ENCODE results near the gene PAOX.
"Not testable (repeated sequence)": the region's sequence is repeated elsewhere in the genome, so short reads cannot be mapped to it uniquely, and the experiment has no call there.

Gene PAOX

DNA sequence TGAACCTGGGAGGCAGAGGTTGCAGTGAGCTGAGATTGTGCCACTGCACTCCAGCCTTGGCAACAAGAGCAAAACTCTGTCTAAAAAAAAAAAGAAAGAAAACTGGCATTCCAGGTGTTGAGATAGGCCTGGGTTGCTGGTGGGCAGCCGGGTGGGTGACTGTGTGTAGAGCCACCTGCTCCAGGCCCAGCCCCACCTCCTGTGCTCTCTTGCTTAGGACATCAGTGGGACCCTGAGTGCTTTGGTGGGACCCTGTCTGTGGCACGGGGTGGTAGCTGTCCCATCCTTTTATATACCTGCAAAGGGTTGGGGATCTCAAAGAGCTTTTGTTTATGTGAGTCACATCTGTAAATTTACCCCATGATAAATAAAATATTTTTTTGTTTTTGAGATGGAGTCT lies 6.2 kb downstream of the PAOX start:
- DNase-seq (ENCODE audit: low read depth in 2 of 2) = no peak

DNA sequence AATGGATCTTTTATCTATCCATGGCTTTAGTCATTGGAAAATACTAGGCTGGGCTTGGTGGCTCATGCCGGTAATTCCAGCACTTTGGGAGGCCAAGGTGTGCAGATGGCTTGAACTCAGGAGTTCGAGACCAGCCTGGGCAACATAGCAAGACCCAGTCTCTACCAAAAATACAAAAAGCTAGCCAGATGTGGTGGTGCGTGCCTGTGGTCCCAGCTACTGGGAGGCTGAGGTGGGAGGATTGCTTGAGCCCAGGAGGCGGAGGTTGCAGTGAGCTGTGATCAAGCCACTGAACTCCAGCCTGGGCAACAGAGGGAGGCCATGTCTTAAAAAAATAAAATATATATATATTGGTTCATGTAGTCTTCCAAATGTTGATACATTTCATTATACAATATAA lies 7.9 kb downstream of the PAOX start:
- not testable (repeated sequence) for DNase-seq (ENCODE audit: low read depth in 2 of 2)

DNA sequence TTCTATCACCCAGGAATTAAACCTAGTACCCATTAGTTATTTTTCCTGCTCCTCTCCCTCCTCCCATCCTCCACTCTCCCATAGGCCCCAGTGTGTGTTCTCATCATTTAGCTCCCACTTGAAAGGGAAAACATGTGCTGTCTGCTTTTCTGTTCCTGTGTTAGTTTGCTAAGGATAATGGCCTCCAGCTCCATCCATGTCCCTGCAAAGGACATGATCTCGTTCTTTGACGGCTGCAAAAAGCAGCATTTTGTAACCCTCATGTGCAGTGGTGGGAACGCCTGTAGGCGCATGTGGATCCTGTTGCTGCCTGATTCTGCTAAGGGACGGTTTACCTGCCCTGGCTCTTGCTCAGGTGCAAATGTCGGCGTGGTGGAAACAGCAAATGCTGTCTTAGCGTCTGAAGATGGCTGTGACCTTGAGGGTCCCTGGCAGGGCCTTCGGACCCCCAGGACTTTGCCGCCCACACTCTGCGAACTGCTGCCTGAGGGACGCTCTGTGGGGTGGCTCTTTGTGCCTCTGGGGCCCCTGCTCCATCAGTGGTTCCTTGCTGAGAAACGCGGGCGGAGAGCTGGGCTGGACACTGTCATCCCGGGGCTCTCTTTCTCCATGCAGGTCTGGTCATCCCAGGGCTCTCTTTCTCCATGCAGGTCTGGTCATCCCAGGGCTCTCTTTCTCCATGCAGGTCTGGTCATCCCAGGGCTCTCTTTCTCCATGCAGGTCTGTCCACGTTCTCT lies 9.3 kb downstream of the PAOX start:
- DNase-seq (ENCODE audit: low read depth in 2 of 2) = no peak

DNA sequence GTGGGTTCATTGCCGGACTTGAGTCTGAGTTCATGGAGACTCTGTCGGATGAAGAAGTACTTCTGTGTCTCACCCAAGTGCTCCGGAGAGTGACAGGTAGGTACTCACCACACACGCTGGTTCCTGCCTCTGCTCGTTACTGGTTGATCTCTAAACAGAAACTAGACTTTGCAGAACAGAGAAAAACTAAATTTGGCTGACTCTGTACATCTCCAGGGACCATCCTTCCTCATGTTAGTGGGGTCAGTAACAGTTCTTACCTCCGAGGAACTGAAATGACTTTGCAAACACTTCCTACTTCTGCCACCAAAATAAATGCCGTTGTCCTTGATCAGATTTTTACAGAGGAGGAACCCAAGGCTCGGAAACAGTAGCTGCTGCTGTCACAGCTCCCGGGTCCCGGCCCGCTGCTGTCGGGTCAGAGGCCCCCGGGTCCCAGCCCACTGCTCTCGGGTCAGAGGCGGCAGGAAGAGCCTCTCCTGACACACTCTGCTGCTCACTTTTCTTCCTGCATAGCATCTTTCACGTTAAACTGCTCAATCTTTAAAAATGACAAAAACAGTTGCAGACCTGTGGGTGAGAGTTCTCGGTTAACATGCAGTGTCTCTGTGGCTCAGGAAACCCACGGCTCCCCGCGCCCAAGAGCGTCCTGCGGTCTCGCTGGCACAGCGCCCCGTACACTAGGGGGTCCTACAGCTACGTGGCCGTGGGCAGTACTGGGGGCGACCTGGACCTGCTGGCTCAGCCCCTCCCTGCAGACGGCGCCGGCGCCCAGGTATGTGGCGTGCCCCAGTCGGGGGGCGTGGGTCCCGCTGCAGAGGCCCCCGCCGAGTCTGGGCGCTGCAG lies 10.1 kb downstream of the PAOX start:
- DNase-seq (ENCODE audit: low read depth in 2 of 2) = no peak

DNA sequence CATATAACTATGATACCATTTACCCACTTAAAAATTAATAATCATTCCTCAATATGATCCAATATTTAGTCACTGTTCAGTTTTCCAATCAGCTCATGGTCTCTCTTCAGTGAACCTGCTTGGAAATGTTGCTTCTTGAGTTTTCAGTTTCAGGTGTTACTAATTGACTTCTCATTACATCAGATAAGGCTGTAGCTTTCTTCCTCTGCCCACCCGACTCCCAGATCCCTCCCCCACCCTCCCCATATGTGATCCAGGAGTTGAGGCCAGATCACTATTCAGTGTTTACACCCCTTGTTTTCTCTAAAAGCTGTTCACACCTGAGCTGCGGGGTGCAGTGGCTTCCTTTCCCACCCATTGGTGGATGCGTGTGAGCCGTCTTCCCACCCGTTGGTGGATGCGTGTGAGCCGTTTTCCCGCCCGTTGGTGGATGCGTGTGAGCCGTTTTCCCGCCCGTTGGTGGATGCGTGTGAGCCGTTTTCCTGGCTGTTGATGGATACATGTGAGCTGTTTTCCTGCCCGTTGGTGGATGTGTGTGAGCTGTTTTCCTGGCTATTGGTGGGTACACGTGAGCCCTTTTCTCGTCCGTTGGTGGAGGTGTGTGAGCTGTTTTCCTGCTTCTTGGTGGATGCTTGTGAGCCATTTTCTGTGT lies 11.7 kb downstream of the PAOX start:
- no peak for DNase-seq (ENCODE audit: low read depth in 2 of 2)

DNA sequence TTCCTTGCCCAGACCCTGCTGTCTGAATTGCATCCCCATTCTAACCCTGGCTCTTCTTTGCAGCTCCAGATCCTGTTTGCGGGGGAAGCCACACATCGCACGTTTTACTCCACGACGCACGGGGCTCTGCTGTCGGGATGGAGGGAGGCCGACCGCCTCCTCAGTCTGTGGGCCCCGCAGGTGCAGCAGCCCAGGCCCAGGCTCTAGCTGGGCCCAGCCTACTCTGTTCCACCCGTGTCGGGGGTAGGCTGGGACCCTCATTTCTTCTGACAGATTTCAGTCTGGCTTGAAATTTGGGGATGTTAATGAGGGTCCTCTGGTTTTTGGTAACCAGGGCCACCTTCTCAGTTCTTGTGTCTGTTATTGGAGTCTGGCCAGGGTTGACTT lies 12.2 kb downstream of the PAOX start:
- no peak for DNase-seq (ENCODE audit: low read depth in 2 of 2)

DNA sequence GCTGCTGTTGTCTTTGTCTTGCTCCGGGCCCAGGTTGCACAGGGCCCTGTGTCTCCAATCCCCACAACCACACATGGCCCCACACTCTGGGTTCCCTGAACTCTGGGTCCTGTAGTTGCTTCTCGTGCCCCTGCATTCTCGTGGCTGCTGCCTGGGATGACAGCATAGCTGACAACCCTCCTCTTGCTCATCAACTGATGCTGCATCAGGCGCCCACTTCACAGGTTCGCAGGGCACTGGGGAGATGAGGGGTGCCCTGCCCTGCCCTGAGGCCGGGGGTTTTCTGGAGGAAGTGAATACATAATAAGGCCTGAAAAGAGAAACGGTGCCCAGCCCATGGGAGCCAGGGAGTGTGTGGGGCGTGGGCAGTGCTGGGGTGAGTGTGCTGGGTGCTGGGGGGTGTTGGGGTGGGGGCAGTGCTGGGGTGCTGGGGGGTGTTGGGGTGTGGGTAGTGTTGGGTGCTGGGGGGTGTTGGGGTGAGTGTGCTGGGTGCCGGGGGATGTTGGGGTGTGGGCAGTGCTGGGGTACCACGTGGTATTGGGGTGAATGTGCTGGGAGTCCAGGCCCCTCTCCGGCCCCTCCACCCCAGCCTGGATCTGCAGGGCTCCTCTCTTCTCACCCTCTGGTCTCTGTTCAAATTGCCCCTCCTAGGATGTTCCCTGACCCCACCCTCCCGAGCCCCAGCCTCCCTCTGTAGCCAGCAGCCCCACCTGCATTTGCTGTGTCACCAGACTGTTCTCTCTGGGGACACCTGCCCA lies 12.9 kb downstream of the PAOX start:
- DNase-seq (ENCODE audit: low read depth in 2 of 2) = no peak

DNA sequence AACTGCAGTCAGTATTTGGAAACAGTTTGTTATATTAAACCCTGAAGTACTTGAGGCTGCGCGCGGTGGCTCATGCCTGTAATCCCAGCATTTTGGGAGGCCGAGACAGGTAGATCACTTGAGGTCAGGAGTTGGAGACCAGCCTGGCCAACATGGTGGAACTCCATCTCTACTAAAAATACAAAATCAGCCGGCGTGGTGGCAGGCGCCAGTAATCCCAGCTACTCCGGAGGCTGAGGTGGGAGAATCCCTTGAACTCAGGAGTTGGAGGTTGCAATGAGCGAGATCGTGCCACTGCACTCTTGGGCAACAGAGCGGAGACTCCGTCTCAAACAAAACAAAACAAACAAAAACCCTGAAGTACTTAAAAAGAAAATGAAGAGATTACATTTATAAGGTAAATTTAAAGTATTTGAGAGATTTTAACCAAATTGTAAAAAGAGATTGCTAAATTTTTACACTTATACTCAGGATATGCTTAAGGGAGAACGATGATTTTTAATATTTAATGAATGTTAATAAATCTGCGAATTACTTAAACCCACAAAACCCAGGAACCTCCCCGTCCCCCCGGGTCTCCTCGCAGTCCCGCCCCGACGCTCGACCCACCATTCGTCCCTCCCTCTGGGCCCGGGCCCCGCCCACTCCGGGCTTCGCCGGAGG lies 14.5 kb downstream of the PAOX start:
- no peak for DNase-seq (ENCODE audit: low read depth in 2 of 2)

DNA sequence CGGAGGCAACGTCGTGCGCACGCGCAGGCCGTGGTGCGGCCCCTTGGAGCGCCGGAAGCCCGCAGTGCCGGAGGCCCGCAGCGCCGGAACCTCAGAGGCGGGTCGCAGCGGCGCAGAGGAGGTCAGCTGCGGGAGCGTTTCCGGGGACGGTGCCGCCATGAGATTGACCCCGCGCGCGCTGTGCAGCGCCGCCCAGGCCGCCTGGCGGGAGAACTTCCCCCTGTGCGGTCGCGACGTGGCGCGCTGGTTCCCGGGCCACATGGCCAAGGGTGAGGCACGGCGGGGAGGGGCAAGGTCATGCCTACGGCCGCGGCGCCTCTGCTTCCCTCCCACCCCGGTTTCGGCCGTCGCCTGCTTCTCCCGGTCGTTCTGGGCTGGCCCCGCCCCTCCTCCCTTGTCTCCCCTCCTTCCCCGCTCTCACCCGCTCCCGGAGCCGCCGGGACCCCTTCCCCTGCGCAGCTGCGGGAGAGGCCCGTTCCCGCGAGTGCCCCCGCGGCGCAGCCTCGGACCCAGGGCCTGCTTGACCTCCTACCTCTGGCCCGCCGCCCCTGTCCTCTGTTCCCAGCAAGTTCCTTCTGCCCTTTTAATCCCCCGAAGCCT lies 15.1 kb downstream of the PAOX start, which contains the start of gene MTG1:
TSS of gene MTG1 (plus strand) at position 94 of the 600 bp plus-strand sequence. CDS start at position 158, 64 bp downstream.
- DNase-seq (ENCODE audit: low read depth in 2 of 2) = peak; percentile 81 to 84

DNA sequence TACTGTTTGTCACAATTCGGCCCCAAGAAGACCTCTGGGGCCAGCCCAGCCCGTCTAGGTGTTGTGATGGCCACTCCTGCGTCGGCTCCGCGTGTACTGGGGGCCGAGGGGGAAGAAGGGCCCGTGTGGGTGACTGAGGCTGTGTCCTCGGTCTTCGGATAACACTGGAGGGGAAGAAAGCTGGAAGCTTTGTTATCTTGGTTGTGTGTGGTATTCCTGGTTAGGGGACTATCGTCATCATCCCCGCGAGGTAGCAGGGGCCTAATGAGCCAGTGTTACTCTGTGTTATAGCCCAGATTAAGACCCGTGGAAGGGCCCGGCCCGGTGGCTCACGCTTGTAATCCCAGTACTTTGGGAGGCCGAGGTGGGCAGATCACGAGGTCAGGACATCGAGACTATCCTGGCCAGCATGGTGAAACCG lies 15.7 kb downstream of the PAOX start:
- DNase-seq (ENCODE audit: low read depth in 2 of 2) = no peak

DNA sequence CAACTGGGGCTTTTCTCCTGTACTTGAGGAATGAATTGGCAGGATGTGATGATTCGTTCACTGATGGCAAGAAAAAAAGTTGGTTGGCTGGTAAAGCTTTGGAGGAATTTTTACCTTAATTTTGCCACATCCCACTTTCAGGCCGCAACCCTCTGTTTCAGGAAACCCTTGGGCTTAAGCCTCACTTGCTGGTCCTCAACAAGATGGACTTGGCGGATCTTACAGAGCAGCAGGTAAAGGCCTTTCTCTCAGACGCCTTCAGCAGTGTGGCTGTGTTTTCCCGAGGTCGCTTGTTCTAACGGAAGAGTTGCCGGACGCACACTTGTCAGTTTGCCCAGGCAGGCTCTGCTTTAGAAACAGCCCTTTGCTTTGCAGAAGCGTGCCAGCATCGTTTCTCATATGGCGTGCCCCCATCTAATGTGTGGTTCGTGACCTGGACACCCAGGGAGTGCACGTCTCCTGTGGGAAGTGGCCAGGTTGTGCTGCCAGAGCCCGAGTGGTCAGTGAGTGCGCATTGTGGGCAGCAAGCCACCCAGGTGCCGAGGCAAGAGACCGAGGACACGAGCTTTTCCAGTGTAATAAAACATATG lies 17.1 kb downstream of the PAOX start:
- DNase-seq (ENCODE audit: low read depth in 2 of 2) = no peak

DNA sequence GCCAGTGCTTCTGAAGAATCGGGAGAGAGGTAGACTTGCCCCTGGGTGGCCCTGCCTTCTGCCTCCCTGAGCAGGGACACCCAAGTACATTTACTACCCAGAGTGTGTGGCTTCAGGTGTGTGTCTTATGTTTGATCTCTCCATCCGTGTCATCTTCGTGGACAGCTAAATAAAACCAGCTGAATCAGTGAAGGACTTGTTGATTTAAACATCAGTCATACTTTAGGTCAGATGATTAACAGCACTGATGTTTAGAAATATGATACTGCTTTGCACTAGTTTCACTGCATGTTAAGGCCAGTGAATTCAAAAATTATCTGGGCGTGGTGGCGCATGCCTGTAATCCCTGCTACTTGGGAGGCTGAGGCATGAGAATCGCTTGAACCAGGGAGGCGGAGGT lies 18.9 kb downstream of the PAOX start:
- no peak for DNase-seq (ENCODE audit: low read depth in 2 of 2)

DNA sequence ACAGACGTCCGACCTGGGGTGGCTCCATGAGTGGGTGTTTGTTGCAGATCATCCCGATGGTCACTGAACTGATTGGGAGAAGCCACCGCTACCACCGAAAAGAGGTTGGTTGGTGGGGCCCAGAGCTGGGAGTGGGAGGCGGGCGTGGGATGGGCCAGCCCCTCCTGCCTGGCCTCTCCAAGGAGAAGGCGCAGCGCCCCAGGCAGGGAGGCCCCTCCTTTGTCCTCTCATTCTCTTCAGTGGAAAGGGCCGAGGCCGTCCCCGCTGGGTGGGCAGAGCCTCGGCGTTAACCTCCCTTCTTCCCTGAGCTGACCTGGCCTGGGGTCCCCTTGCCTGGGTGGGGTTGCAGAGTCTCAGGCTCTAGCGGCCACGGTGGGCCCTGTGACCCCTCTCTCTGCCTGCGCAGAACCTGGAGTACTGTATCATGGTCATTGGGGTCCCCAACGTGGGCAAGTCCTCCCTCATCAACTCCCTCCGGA lies 20.1 kb downstream of the PAOX start:
- DNase-seq (ENCODE audit: low read depth in 2 of 2) = no peak

DNA sequence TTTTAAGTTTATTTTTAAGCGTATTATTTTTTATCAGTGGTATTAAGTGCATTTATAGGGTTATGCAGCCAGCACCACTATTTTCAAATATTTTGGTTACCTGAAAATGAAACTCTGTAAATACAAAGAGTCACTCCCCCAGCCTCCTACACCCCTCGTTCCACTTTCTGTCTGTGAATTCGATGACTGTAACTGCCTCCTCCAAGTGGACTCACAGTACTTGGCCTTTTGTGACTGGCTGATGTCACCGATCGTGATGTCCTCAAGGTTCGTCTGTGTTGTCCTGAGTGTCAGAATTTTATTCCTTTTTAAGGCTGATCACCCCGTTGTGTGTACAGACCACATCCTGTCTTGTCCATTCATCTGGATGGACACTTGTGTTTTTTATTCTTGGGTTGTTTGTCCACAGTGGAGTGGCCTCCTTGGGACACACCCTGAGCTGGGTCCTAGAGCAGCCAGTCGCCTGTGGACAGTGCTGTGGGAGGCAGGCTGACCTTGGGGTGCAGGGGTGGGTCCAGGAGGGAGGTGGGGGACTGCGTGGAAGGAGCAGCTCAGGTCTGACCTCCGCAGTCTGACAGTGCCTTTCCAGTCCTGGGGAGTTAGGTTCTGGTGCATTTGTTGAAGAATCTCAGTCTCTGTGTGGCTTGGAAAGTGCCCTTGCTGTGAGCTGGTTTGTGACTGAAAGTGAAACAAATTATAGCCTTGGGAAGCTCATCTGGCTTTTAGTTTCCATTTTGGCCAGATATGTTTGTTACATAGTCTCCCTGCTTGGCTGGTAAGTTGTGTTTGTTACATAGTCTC lies 21.8 kb downstream of the PAOX start:
- DNase-seq (ENCODE audit: low read depth in 2 of 2) = no peak

DNA sequence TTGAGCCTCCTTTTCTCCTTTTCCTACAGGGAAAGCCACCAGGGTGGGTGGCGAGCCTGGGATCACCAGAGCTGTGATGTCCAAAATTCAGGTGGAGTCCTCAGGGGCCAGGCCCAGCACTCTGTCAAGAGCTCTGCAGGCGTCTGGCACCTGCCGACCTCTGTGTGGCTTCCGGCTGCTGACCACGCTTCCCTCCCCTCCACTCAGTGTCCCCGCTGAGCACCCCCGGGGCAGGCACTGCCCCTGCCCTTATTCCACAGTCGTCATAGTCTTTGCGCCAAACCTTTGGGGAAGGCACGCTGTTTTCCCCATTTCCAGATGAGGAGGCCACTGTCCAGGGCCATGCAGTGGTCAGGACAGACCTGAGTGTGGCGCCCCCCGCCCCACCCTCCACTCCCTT lies 22.4 kb downstream of the PAOX start:
- DNase-seq (ENCODE audit: low read depth in 2 of 2) = no peak

DNA sequence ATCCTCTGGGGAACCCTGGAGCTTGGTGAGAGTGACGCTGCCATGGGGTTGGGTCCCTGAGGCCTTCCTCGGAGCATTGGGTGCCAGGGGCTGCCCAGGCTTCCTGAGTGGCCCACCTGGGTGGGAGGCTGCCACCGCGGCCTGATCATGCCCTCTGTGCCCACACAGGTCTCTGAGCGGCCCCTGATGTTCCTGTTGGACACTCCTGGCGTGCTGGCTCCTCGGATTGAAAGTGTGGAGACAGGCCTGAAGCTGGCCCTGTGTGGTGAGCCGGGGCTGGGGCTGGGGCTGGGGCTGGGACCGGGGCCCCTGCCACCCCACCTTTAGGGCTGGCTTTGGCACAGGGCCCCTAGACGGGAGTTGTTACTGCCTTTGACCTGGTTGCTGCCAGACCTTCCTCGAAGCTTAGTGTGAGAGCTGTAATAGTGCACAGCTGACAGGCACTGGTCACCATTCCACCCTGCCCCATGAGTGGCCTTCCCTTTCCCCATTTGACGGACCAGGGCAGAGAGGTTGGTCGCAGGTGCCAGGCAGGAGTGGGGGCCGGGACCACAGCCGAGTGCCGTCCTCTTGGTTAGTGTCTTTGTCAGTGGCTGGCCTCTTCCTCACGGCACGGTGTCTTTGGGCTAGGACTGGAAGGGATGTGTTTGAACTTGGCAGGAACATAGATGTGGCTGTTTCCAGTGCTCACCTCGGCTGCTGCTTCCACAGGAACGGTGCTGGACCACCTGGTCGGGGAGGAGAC lies 23.1 kb downstream of the PAOX start:
- no peak for DNase-seq (ENCODE audit: low read depth in 2 of 2)

DNA sequence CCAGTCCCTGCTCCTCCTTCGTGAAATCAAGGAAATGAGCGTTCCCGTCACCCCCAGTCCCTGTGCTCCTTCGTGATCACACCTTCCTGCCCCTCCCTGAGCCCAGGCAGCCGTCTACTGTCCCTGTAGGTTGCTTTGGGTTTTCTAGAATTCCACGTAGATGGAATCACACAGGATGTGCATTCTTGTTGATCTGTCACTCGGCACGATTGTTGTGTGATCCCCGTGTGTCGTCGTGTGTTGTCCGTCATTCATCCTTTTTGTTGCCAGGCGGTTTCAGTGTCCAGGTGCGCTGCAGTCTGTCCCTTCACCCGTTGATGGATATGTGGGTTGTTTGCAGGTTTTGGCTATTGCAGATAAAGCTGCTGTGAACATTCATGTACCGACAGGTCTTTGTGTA lies 24.3 kb downstream of the PAOX start:
- DNase-seq (ENCODE audit: low read depth in 2 of 2) = no peak

DNA sequence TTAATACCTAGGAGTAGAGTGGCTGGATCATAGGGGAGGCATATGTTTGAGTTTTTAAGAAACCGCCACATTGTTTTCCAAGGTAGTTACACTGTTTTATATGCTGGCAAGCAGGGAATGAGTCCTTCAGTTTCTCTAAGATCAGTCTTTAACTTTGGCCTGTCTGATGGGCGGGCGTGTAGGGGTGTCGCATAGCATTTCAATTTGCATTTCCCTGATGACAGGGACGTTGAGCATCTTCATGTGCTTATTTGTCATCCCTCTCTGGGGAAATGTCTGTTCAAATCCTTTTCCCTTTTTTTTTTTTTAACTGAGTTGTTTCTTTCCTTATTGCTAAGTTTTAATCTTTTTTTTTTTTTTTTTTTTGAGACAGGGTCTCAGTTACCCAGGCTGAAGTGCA lies 24.7 kb downstream of the PAOX start:
- no peak for DNase-seq (ENCODE audit: low read depth in 2 of 2)

DNA sequence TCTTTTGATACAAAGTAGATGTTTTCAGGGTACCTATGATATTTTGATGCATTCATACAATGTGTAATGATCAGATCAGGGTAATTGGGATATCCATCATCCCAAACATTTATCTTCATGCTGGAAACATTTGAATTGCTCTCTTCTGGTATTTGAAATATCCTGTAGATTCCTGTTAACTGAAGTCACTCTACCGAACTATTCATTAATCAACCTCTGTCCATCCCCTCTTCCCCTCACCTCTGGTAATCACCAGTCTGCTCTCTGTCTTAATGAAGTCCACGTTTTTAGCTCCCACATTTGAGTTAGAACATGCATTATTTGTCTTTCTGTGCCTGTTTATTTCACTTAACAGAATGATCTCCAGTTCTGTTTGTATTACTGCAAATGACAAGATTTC lies 26.2 kb downstream of the PAOX start:
- peak; percentile 6 to 14 for DNase-seq (ENCODE audit: low read depth in 2 of 2)

Measured in fibroblast of skin of left quadriceps (primary cell).